H1 (cell line): Measurements from ENCODE around the gene KRT32. TPM values are rescaled to one million over a fixed set of nuclear protein-coding genes. Genes with fewer than 3 reads are reported as not detected.

ENCODE experiments used
- CTCF ChIA-PET: fragments of 300-600 bp; sonication (Branson Sonifier 250); formaldehyde crosslinking; loops from one replicate; lab custom pipeline; 2021; ENCODE audit not compliant: partially characterized antibody; lab: Charles Lee
- POLR2A ChIA-PET: fragments of 300-600 bp; sonication (Branson Sonifier 250); formaldehyde crosslinking; loops from one replicate; lab custom pipeline; 2021; ENCODE audit warnings: inconsistent platforms; ENCODE audit not compliant: partially characterized antibody; lab: Charles Lee
- DNase-seq, 2 experiments: peaks; one replicate each; pipeline versions ENCODE4 v3.0.0 to v3.0.0-alpha.2; 2010 to 2022; ENCODE audit warnings: low spot score in 2 of 2, low read depth in 1 of 2, mixed read lengths in 1 of 2
- FAIRE-seq: peaks from 2 replicates; lab custom pipeline; 2011; peaks lifted over from hg19 to GRCh38; lab: Jason Lieb, UNC
- H2AFZ ChIP-seq: 2 replicates; pipeline ENCODE4 v1.8.1; 2012; ENCODE audit warnings: low read length, inconsistent platforms
- H2AK5ac ChIP-seq: 2 replicates; pipeline ENCODE4 v1.6.1; 2013; ENCODE audit warnings: low read depth, low read length
- H2BK120ac ChIP-seq: replicated peaks from 2 replicates; pipeline ENCODE3; 2013; ENCODE audit warnings: low read depth, low read length, inconsistent platforms
- H2BK12ac ChIP-seq: 2 replicates; pipeline ENCODE4 v1.6.1; 2013; ENCODE audit warnings: low read depth, low read length
- H2BK15ac ChIP-seq: 2 replicates; pipeline ENCODE4 v1.6.1; 2013; ENCODE audit warnings: low read length
- H2BK20ac ChIP-seq: 2 replicates; pipeline ENCODE4 v1.6.1; 2013; ENCODE audit warnings: low read length
- H2BK5ac ChIP-seq: 2 replicates; pipeline ENCODE4 v1.6.1; 2013; ENCODE audit warnings: low read depth, low read length
- H3K14ac ChIP-seq: 2 replicates; pipeline ENCODE4 v1.6.1; 2013; ENCODE audit warnings: inconsistent platforms; ENCODE audit not compliant: insufficient read length
- H3K18ac ChIP-seq: 2 replicates; pipeline ENCODE4 v1.6.1; 2013; ENCODE audit warnings: low read length; ENCODE audit errors: extremely low read depth
- H3K23ac ChIP-seq: 2 replicates; pipeline ENCODE4 v1.6.1; 2013; ENCODE audit warnings: inconsistent platforms; ENCODE audit not compliant: insufficient read length
- H3K23me2 ChIP-seq: 2 replicates; pipeline ENCODE4 v1.6.1; 2013; ENCODE audit warnings: low read depth, low read length
- H3K27ac ChIP-seq: 2 replicates; pipeline ENCODE4 v1.6.1; 2011; ENCODE audit warnings: low read depth, low read length, inconsistent platforms
- H3K27me3 ChIP-seq, 4 experiments: replicated peaks in 1 of 4; 1 replicate in 1 of 4; 2 replicates in 3 of 4; pipeline versions ENCODE4 v1.6.1 to v1.8.1; 2011 to 2013; ENCODE audit warnings: low read length in 3 of 4, mild to moderate bottlenecking in 3 of 4, inconsistent platforms in 2 of 4, mixed read lengths in 2 of 4, moderate library complexity in 1 of 4; ENCODE audit not compliant: control insufficient read depth in 3 of 4, insufficient read depth in 3 of 4; ENCODE audit errors: extremely low read depth in 1 of 4
- H3K36me3 ChIP-seq, 4 experiments: 2 replicates each; pipeline versions ENCODE4 v1.6.1 to v1.8.1; 2011 to 2013; ENCODE audit warnings: mild to moderate bottlenecking in 4 of 4, low read length in 3 of 4, moderate library complexity in 2 of 4, control low read depth in 1 of 4, inconsistent platforms in 1 of 4; ENCODE audit not compliant: insufficient read depth in 4 of 4, control insufficient read depth in 2 of 4
- H3K4ac ChIP-seq: replicated peaks from 2 replicates; pipeline ENCODE3; 2013; ENCODE audit warnings: low read length, low read depth, mixed read lengths, inconsistent platforms; ENCODE audit not compliant: insufficient read length
- H3K4me1 ChIP-seq, 4 experiments: replicated peaks in 1 of 4; 1 replicate in 1 of 4; 2 replicates in 3 of 4; pipeline versions ENCODE4 v1.6.1 to v1.8.1; 2011 to 2013; ENCODE audit warnings: low read length in 3 of 4, inconsistent platforms in 2 of 4, mixed read lengths in 1 of 4; ENCODE audit not compliant: insufficient read depth in 4 of 4, control insufficient read depth in 3 of 4
- H3K4me2 ChIP-seq, 2 experiments: 2 replicates each; pipeline versions ENCODE4 v1.6.1 to v1.8.1; 2011 to 2013; ENCODE audit warnings: low read depth in 2 of 2, low read length in 2 of 2, control low read depth in 1 of 2, inconsistent platforms in 1 of 2, mild to moderate bottlenecking in 1 of 2; ENCODE audit not compliant: insufficient read depth in 1 of 2
- H3K4me3 ChIP-seq, 4 experiments: fragments of 200-600, 300-600 bp in 1 of 4; sonication (generic), shearing (Covaris generic), sonication (Bioruptor Twin) in 1 of 4; 2 replicates each; pipeline versions ENCODE4 v1.5.1 to v1.8.1; 2011 to 2016; ENCODE audit warnings: low read length in 4 of 4, low read depth in 3 of 4, control low read depth in 2 of 4, inconsistent platforms in 2 of 4, mild to moderate bottlenecking in 2 of 4, mixed read lengths in 1 of 4, moderate library complexity in 1 of 4; ENCODE audit not compliant: insufficient read depth in 2 of 4; ENCODE audit errors: extremely low read depth in 1 of 4
- H3K56ac ChIP-seq: replicated peaks from 2 replicates; pipeline ENCODE3; 2013; ENCODE audit warnings: low read depth, mild to moderate bottlenecking, mixed read lengths, low read length, inconsistent platforms; ENCODE audit not compliant: insufficient read length
- H3K79me1 ChIP-seq: 2 replicates; pipeline ENCODE4 v1.6.1; 2013; ENCODE audit warnings: low read depth, low read length, control low read depth
- H3K79me2 ChIP-seq, 2 experiments: 2 replicates each; pipeline versions ENCODE4 v1.6.1 to v1.8.1; 2012 to 2013; ENCODE audit warnings: low read length in 2 of 2, mild to moderate bottlenecking in 2 of 2, inconsistent platforms in 1 of 2; ENCODE audit not compliant: insufficient read depth in 2 of 2, control insufficient read depth in 1 of 2
- H3K9ac ChIP-seq, 4 experiments: replicated peaks in 1 of 4; 1 replicate in 1 of 4; 2 replicates in 3 of 4; pipeline versions ENCODE4 v1.6.1 to v1.8.1; 2011 to 2013; ENCODE audit warnings: low read depth in 3 of 4, low read length in 3 of 4, control low read depth in 2 of 4, mild to moderate bottlenecking in 2 of 4, moderate library complexity in 2 of 4, inconsistent platforms in 1 of 4; ENCODE audit errors: extremely low read depth in 1 of 4
- H3K9me3 ChIP-seq, 2 experiments: 2 replicates each; pipeline versions ENCODE4 v1.6.1 to v1.8.1; 2012 to 2013; ENCODE audit warnings: mild to moderate bottlenecking in 2 of 2, moderate library complexity in 2 of 2, control low read depth in 1 of 2, inconsistent platforms in 1 of 2, low read depth in 1 of 2, low read length in 1 of 2, mixed read lengths in 1 of 2; ENCODE audit not compliant: insufficient read depth in 2 of 2
- H4K20me1 ChIP-seq, 2 experiments: replicated peaks in 1 of 2; 2 replicates each; pipeline versions ENCODE3 to v1.8.1; 2011 to 2013; ENCODE audit warnings: inconsistent platforms in 2 of 2, low read length in 2 of 2, mild to moderate bottlenecking in 1 of 2; ENCODE audit not compliant: insufficient read depth in 2 of 2, control insufficient read depth in 1 of 2
- H4K5ac ChIP-seq: 2 replicates; pipeline ENCODE4 v1.6.1; 2013; ENCODE audit warnings: low read length, low read depth, mixed read lengths, inconsistent platforms; ENCODE audit not compliant: insufficient read length
- H4K8ac ChIP-seq: 2 replicates; pipeline ENCODE4 v1.8.0; 2013; ENCODE audit warnings: mild to moderate bottlenecking, moderate library complexity, low read length, inconsistent platforms; ENCODE audit not compliant: insufficient read depth; ENCODE audit errors: extremely low read depth
- H4K91ac ChIP-seq: replicated peaks from 2 replicates; pipeline ENCODE3; 2013; ENCODE audit warnings: low read length, mixed read lengths, inconsistent platforms; ENCODE audit not compliant: insufficient read length
- BRCA1 ChIP-seq: IDR thresholded peaks from 2 replicates; pipeline ENCODE4 v1.6.1; 2012; ENCODE audit warnings: low read depth, low read length, improper control_type of control experiment
- CHD2 ChIP-seq: IDR thresholded peaks from 2 replicates; pipeline ENCODE4 v1.6.1; 2012; ENCODE audit warnings: low read length, improper control_type of control experiment
- HDAC6 ChIP-seq: IDR thresholded peaks from one replicate; pipeline ENCODE4 v1.7.1; 2012; ENCODE audit warnings: low read depth, mild to moderate bottlenecking, inconsistent platforms, low read length, moderate library complexity
- KDM4A ChIP-seq: IDR thresholded peaks from one replicate; pipeline ENCODE4 v1.7.1; 2012; ENCODE audit warnings: low read depth, mild to moderate bottlenecking, moderate library complexity, low read length, inconsistent platforms; ENCODE audit not compliant: severe bottlenecking
- SIX5 ChIP-seq: IDR thresholded peaks from 2 replicates; pipeline ENCODE4 v1.6.1; 2011; ENCODE audit warnings: mild to moderate bottlenecking, low read depth, low read length
- WGBS, 2 experiments: shearing (Covaris generic) in 1 of 2; methylation state at CpG; one replicate each; pipeline versions ENCODE4 v1.1.6 to v1.1.7; 2013 to 2015; ENCODE audit warnings: low lambda C conversion rate in 2 of 2, mixed read lengths in 2 of 2, inconsistent platforms in 1 of 2, low coverage in 1 of 2, missing lambda C conversion rate in 1 of 2; ENCODE audit not compliant: insufficient replicate concordance in 2 of 2, insufficient coverage in 1 of 2, insufficient read length in 1 of 2; ENCODE audit errors: extremely low coverage in 1 of 2, missing lambda C conversion rate in 1 of 2; 5-methylcytosine and 5-hydroxymethylcytosine counted together
- polyA plus RNA-seq, 7 experiments: library from polyadenylated mRNA; depleted of rRNA in 3 of 7; stranded (reverse) in 5 of 7; unstranded in 2 of 7; fragments of >200 nt in 5 of 7; fragments of 200-250 nt in 2 of 7; gene quantifications; 1 replicate in 5 of 7; 2 replicates in 1 of 7; 4 replicates in 1 of 7; pipeline versions ENCODE4 v1.2.1 to v1.2.3, GENCODE V29; 2011 to 2013; ENCODE audit warnings: missing spikeins in 2 of 7, mixed read lengths in 2 of 7
- total RNA-seq: library from RNA; stranded (reverse); fragmentation: NEBNext Ultra II Directional; extraction: Animal tissue kit (Norgen Biotek cat#: 25700); gene quantifications from 2 replicates; pipeline ENCODE4 v1.2.1, GENCODE V29; 2021
- TF ChIP-seq, protein P1 (sequence below): IDR thresholded peaks from 2 replicates; pipeline ENCODE4 v1.6.1; 2012; ENCODE audit warnings: inconsistent platforms

Gene KRT32
- total and polyA plus RNA-seq, 2 of the 8 experiments (the other 6 are each of a cell fraction or from before 2014, with no cell fraction given) = not detected

DNA sequence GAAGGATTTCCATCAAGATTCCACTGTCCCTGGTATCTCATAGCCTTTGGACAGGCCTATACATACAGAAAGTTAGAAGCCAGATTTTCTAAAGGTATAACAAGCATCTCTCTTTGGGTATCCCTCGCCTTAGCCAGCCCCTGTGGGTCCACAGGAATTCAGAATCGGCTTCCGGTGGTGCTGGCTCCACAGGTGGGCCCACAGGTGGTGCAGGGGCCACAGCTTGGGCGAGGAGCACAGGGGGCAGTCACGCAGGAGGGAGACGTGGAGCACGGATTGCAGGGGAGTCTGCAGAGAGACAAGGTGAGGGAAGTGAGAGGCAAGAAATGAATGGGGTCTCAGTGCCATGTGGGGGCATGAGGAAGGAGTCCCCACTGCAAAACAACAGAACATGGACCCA lies 29.9 kb downstream of the KRT32 start:
- H2BK120ac ChIP-seq = no peak overlapping the region
- CTCF ChIA-PET = no interaction called here
- no peak overlapping the region for H3K14ac ChIP-seq
- no peak overlapping the region for H3K27ac ChIP-seq
- no peak overlapping the region for H4K5ac ChIP-seq
- H3K36me3 ChIP-seq = no peaks in the 10 kb centered on the region
- TF ChIP-seq CHD2 (no peak), BRCA1 (no peak), SIX5 (no peak), HDAC6 (no peak), KDM4A (no peak)
- TF ChIP-seq, protein P1, sequence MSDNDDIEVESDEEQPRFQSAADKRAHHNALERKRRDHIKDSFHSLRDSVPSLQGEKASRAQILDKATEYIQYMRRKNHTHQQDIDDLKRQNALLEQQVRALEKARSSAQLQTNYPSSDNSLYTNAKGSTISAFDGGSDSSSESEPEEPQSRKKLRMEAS = no peak
- no peaks in the 10 kb centered on the region for H3K79me2 ChIP-seq
- no peak overlapping the region for H2BK15ac ChIP-seq
- 86% methylated on average over 7 of the region's 7 CpGs; no CpG with 5 or more reads in 1 of the 2 experiments for WGBS, 2 experiments
- no peak overlapping the region for H2BK5ac ChIP-seq
- no peaks in the 10 kb centered on the region for H3K23me2 ChIP-seq
- no peak overlapping the region for H3K23ac ChIP-seq
- FAIRE-seq (no peak), DNase-seq (no peak)
- H3K27me3 ChIP-seq = no peaks in the 10 kb centered on the region
- POLR2A ChIA-PET = no interaction called here
- H4K20me1 ChIP-seq = no peaks in the 10 kb centered on the region
- H3K4me2 ChIP-seq = no peak overlapping the region
- H3K4me3 ChIP-seq = no peak overlapping the region
- no peaks in the 10 kb centered on the region; a peak in 1 of 4 replicates for H3K9me3 ChIP-seq
- H2BK12ac ChIP-seq = no peak overlapping the region
- no peak overlapping the region for H3K56ac ChIP-seq
- no peak overlapping the region for H3K9ac ChIP-seq
- H2AFZ ChIP-seq = no peak overlapping the region
- no peak overlapping the region for H4K91ac ChIP-seq
- no peaks in the 10 kb centered on the region for H3K4me1 ChIP-seq
- no peak overlapping the region for H2AK5ac ChIP-seq
- H4K8ac ChIP-seq = no peak overlapping the region
- H3K18ac ChIP-seq = no peak overlapping the region
- no peak overlapping the region for H2BK20ac ChIP-seq
- H3K79me1 ChIP-seq = no peaks in the 10 kb centered on the region
- no peak overlapping the region for H3K4ac ChIP-seq
